AG09319 (cell line): ENCODE measurements around the gene RPL22.
A peak's percentile ranks its signal among the peaks of the same experiment; 100 is the strongest.

ENCODE experiments used
- DNase-seq: peaks from one replicate; pipeline ENCODE4 v3.0.0-alpha.2; 2010; ENCODE audit warnings: low read depth; ENCODE audit errors: extremely low read depth
- CTCF ChIP-seq: IDR thresholded peaks from 2 replicates; pipeline ENCODE4 v1.5.1; 2011; ENCODE audit warnings: low read depth, mild to moderate bottlenecking, inconsistent platforms, low read length, moderate library complexity

Gene RPL22

DNA sequence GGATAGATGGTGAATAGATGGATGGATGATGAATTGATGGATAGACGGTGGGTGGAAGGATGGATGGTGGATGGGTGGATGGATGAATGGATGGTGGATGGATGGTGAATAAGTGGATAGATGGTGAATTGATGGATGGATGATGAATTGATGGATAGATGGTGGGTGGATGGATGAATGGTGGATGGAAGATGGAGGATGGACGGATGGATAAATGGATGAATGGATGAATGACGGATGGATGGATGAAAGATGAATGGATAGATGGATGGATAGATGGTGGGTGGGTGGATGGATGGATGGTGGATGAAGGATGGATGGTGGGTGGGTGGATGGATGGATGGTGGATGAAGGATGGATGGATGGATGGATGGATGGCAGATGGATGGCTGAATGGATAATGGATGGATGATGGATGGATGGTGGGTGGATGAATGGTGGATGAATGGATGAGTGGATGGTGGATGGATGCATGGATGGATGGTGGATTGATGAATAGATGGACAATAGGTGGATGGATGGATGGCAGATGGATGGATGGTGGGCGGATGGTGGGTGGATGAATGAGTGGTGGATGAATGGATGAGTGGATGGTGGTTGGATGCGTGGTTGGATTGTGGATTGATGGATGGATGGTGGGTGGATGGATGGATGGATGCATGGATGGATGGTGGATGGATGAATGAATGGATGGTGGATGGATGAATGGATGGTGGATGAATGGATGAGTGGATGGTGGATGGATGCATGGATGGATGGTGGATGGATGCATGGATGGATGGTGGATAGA, 24.6 kb downstream of the RPL22 start:
- DNase-seq = no peak
- no peak for TF ChIP-seq CTCF

DNA sequence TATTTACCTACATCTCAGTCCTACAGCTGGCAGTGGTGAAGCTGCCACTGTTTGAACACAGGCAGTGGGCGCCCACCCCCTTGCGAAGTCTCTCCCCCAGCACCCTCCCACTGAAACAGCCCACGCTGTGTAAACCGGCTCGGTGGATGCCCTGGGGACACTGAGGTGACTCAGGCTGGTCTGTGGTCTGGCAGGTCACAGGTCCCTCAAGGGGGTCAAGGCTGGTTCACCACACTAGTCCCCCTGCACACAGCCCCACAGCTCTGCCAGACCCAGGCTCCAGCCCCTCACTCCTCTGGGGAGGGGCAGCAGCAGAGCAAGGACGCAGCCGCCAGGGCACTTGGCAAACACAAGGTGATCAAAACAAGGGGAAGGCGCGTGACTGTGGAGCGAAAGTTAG, 26.8 kb downstream of the RPL22 start:
- no peak for DNase-seq
- no peak for TF ChIP-seq CTCF

DNA sequence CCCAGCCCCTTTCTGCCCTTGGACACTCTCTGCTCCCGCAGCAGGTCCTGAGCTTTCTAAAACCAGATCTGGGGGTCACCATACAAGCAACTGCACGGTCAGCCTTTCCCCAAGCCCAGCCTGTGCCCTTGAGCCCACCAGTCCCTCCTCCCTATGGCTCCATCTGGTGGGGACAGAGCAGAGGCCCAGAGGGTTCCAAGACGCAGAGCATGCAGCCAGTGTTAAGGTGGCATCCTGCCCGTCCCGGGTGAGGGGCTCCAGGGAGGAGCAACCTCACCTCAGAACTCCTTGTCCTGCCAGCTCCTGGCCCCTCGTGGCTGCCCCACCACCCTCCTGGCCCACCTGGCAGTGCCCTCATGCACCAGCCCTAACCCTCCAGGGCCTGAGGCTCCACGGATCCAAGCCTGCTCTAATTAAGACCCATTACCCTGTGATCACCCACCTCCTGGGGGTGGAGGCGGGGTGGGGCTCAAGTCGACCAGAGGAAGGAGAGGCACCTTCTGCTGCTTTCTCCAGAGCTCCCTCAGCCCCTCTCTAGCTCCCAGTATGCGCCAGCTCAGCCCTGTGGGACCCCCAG, 27.8 kb downstream of the RPL22 start:
- peak; percentile 45 for TF ChIP-seq CTCF
- no peak for DNase-seq

DNA sequence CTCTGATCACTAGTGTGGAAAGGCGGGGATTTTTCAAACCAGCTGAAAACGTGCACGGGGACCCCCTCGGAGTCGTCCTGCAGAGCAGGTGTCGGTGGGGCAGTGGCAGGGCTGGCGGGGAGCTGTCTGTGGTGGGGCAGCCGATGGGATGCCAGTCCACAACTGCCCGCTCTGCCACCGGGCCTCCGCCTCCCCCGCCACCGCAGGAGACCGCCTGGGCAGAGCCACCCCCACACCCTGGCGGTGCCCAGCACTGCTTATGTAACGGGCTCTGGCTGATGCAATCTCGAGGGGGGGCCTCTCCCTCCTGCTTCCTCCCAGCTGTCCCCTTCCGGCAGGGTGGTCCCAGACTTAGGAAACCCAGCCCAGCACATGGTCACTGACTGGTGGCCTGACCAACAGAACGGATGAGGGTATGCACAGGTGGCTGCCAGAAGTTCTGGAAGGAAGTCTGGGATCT, 28.6 kb downstream of the RPL22 start:
- no peak for DNase-seq
- TF ChIP-seq CTCF = no peak

- DNase-seq = no peak
- TF ChIP-seq CTCF = no peak
These were observed 29.2 kb downstream of the RPL22 start for GRCh38 chr1:6170116-6170741.

DNA sequence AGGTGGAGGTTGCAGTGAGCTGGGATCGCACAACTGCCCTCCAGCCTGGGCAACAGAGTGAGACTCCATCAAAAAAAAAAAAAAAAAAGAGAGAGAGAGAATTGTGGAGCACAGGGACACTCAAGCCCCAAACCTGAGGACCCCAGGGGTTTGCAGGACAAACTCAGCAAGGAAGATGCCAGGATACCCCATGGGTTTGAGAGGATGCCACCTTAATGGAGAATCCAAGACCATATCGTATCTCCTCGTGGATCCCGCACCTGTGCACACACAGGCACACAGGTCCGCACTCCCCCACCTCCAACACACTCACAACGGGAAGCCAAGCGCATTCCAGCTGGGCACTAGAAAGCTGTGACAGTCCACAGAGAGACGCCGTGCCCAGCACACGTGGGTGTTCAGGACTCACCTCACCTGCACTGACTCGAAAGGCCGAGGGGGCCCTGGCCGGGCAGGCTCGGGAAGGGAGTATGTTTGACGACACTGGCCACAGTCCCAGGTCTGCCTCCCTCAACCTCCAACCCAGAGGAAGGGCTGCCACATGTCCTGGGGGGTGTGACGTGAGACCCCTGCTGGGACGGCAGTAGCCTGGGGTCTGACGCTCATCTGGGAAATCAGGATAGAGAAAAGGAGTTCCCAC, 30.3 kb downstream of the RPL22 start:
- no peak for TF ChIP-seq CTCF
- no peak for DNase-seq
